GM19099 (cell line): ENCODE data around the gene PSMG1.

Experiments used
- POLR2A ChIP-seq: IDR thresholded peaks from 3 replicates; pipeline ENCODE4 v1.6.1; 2011; ENCODE audit warnings: low read depth; ENCODE audit not compliant: insufficient read length; ENCODE audit errors: extremely low read depth

The PSMG1 gene

GRCh38 chr21:39152271-39152670, 31.0 kb downstream of the PSMG1 start:
- TF ChIP-seq POLR2A: no peak

GRCh38 chr21:39150877-39151276, 32.4 kb downstream of the PSMG1 start:
- TF ChIP-seq POLR2A: no peak

GRCh38 chr21:39150316-39150715, 32.9 kb downstream of the PSMG1 start:
- TF ChIP-seq POLR2A: no peak

GRCh38 chr21:39149882-39150281, 33.4 kb downstream of the PSMG1 start:
- no peak for TF ChIP-seq POLR2A

GRCh38 chr21:39148975-39149374, 34.3 kb downstream of the PSMG1 start:
- no peak for TF ChIP-seq POLR2A

GRCh38 chr21:39144191-39144590, 39.1 kb downstream of the PSMG1 start:
- no peak for TF ChIP-seq POLR2A

- no peak for TF ChIP-seq POLR2A
Measured at GRCh38 chr21:39142972-39143371, 40.3 kb downstream of the PSMG1 start.

GRCh38 chr21:39141502-39141901, 41.7 kb downstream of the PSMG1 start:
- TF ChIP-seq POLR2A: no peak

GRCh38 chr21:39137248-39138178, 45.7 kb downstream of the PSMG1 start:
- no peak for TF ChIP-seq POLR2A

GRCh38 chr21:39136711-39137110, 46.5 kb downstream of the PSMG1 start:
- no peak for TF ChIP-seq POLR2A

- no peak for TF ChIP-seq POLR2A
Measured at GRCh38 chr21:39134288-39134810, 48.9 kb downstream of the PSMG1 start.

- no peak for TF ChIP-seq POLR2A
Measured at GRCh38 chr21:39132248-39132647, 51.0 kb downstream of the PSMG1 start.

- TF ChIP-seq POLR2A: no peak
Measured at GRCh38 chr21:39131791-39132190, 51.5 kb downstream of the PSMG1 start.

- no peak for TF ChIP-seq POLR2A
Measured at GRCh38 chr21:39127506-39127905, 55.7 kb downstream of the PSMG1 start.

GRCh38 chr21:39126486-39126806, 56.8 kb downstream of the PSMG1 start:
- no peak for TF ChIP-seq POLR2A

- no peak for TF ChIP-seq POLR2A
Measured at GRCh38 chr21:39125752-39126485, 57.3 kb downstream of the PSMG1 start.
